Transverse colon (tissue), 4 donors: ENCODE results near the gene SREBF1.

Experiments used
- CTCF ChIP-seq, 5 experiments: fragments of 200-600 bp in 3 of 5; fragments of 450-650 bp in 2 of 5; sonication (generic) in 3 of 5; IDR thresholded peaks; 1 replicate in 2 of 5; 2 replicates in 3 of 5; pipeline ENCODE4 v1.5.1; 2016 to 2017; ENCODE audit warnings: antibody characterized with exemption in 5 of 5, inconsistent platforms in 3 of 5, mild to moderate bottlenecking in 2 of 5, moderate library complexity in 1 of 5
- POLR2A ChIP-seq: fragments of 450-650 bp; IDR thresholded peaks from one replicate; pipeline ENCODE4 v1.6.1; 2016; ENCODE audit warnings: antibody characterized with exemption, mild to moderate bottlenecking, moderate library complexity
- POLR2AphosphoS5 ChIP-seq, 3 donors: sonication (generic); formaldehyde crosslinking; IDR thresholded peaks; one replicate each; pipeline ENCODE4 v1.6.1; 2016; ENCODE audit warnings: antibody characterized with exemption in 3 of 3

DNA sequence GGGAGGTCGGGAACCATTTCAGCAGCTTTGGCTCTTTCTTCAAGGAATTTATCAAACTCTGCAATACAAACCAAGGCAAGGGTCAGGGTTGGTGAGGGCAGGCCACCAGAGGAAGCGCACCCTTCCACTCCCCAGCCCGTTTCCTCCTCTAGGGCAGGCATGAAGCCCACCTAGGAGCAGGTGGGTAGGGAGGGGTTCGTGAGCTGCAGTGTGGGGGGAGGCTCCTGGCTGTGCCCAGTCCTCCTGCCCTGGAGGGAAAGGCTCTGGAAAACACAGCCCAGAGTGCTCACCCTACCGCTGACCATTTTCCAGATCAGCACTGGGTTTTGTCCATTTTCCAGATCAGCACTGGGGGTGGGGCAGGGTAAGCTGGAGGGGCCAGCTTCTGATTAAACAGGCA, 10.9 kb upstream of the SREBF1 start:
- TF ChIP-seq POLR2A: no peak
- TF ChIP-seq CTCF (IDR thresholded peaks at IDR 0.05): no peak
- no peak for TF ChIP-seq POLR2AphosphoS5 (IDR thresholded peaks at IDR 0.05)
